Brain microvascular endothelial cell (primary cell): ENCODE measurements around the gene ARHGAP11A.

Experiments used
- DNase-seq: peaks from one replicate; pipeline ENCODE4 v3.0.0-alpha.2; 2020
- H3K27ac ChIP-seq: fragments of 250-450 bp; sonication (Bioruptor Pico); 2 replicates; pipeline ENCODE4 v1.5.1; 2020; ENCODE audit warnings: mild to moderate bottlenecking, moderate library complexity
- H3K27me3 ChIP-seq: fragments of 250-450 bp; sonication (Bioruptor Pico); replicated peaks from 2 replicates; pipeline ENCODE4 v1.5.1; 2020; ENCODE audit warnings: mild to moderate bottlenecking
- H3K36me3 ChIP-seq: fragments of 250-450 bp; sonication (Bioruptor Pico); replicated peaks from 2 replicates; pipeline ENCODE4 v1.5.1; 2020; ENCODE audit warnings: mild to moderate bottlenecking
- H3K4me3 ChIP-seq: 2 replicates; pipeline ENCODE4 v1.5.1; 2011; ENCODE audit warnings: low read depth, mild to moderate bottlenecking, control low read depth, low read length, moderate library complexity
- CTCF ChIP-seq: IDR thresholded peaks from 2 replicates; pipeline ENCODE4 v1.5.1; 2011; ENCODE audit warnings: low read depth, mild to moderate bottlenecking, moderate library complexity, low read length, control low read depth, inconsistent platforms; ENCODE audit errors: missing control alignments
- in situ Hi-C: cut with HindIII; loops from 2 replicates; pipeline ENCODE4 v1.10.0; 2017; ENCODE audit warnings: low sequenced_read_pairs, low pct_ligation_motif_present

ARHGAP11A gene

GRCh38 chr15:32657198-32657883 is 42.0 kb downstream of the ARHGAP11A start:
- DNase-seq: peak; percentile 22
- Histone ChIP-seq H3K4me3 (no peak overlapping the region), H3K27ac (no peak overlapping the region), H3K36me3 (no peaks in the 10 kb centered on the region), H3K27me3 (no peaks in the 10 kb centered on the region)
- in situ Hi-C loops: loop anchor here (25.0 kb wide), 2 partner anchors 155 to 480 kb away; no protein-coding TSS in a partner anchor
- TF ChIP-seq CTCF: peak; percentile 63

GRCh38 chr15:32657941-32658340 is 42.6 kb downstream of the ARHGAP11A start:
- Histone ChIP-seq H3K4me3 (no peak overlapping the region), H3K36me3 (no peaks in the 10 kb centered on the region), H3K27ac (no peak overlapping the region), H3K27me3 (no peaks in the 10 kb centered on the region)
- TF ChIP-seq CTCF: no peak
- no peak for DNase-seq
- in situ Hi-C loops: loop anchor here (25.0 kb wide), 2 partner anchors 154 to 479 kb away; no protein-coding TSS in a partner anchor

GRCh38 chr15:32659340-32660155 is 44.2 kb downstream of the ARHGAP11A start:
- Histone ChIP-seq H3K27ac (peak overlapping the region; percentile 31), H3K4me3 (no peak overlapping the region), H3K27me3 (no peaks in the 10 kb centered on the region), H3K36me3 (no peaks in the 10 kb centered on the region)
- TF ChIP-seq CTCF: peak; percentile 25
- DNase-seq: peak; percentile 62
- in situ Hi-C loops: loop anchor here (10.0 to 25.0 kb wide), 3 partner anchors 153 to 478 kb away; no protein-coding TSS in a partner anchor

GRCh38 chr15:32663671-32664070 is 48.4 kb downstream of the ARHGAP11A start:
- no peak for TF ChIP-seq CTCF
- Histone ChIP-seq H3K36me3 (no peaks in the 10 kb centered on the region), H3K4me3 (no peak overlapping the region), H3K27me3 (no peaks in the 10 kb centered on the region), H3K27ac (no peak overlapping the region)
- in situ Hi-C loops: loop anchor here (10.0 to 25.0 kb wide), 3 partner anchors 149 to 474 kb away; no protein-coding TSS in a partner anchor
- no peak for DNase-seq

GRCh38 chr15:32664796-32665195 is 49.5 kb downstream of the ARHGAP11A start:
- Histone ChIP-seq H3K36me3 (no peaks in the 10 kb centered on the region), H3K27me3 (no peaks in the 10 kb centered on the region), H3K27ac (no peak overlapping the region), H3K4me3 (no peak overlapping the region)
- no peak for TF ChIP-seq CTCF
- DNase-seq: no peak
- in situ Hi-C loops: loop anchor here (10.0 to 25.0 kb wide), 3 partner anchors 148 to 473 kb away; no protein-coding TSS in a partner anchor
